ENCODE results near the gene GEMIN7.

GEMIN7 gene

GRCh38 chr19:45091031-45091923, 12.2 kb downstream of the GEMIN7 start:
- peak; percentile 99 for DNase-seq

GRCh38 chr19:45092747-45093678, 14.0 kb downstream of the GEMIN7 start, which contains the start of gene PPP1R37:
Gene PPP1R37, plus strand, starts transcription at chr19:45093179. Its CDS starts 147 bp downstream, at chr19:45093326.
- DNase-seq = peak; percentile 96

GRCh38 chr19:45094137-45094536, 15.1 kb downstream of the GEMIN7 start:
- DNase-seq = no peak

GRCh38 chr19:45094707-45095106, 15.6 kb downstream of the GEMIN7 start:
- DNase-seq = no peak

GRCh38 chr19:45095496-45096413, 16.7 kb downstream of the GEMIN7 start:
- DNase-seq = peak; percentile 25

GRCh38 chr19:45096700-45097099, 17.6 kb downstream of the GEMIN7 start:
- DNase-seq = no peak

GRCh38 chr19:45097450-45097775, 18.4 kb downstream of the GEMIN7 start:
- no peak for DNase-seq

- DNase-seq = peak; percentile 80
Measured at GRCh38 chr19:45097776-45098520, 18.9 kb downstream of the GEMIN7 start.

- DNase-seq = no peak
Measured at GRCh38 chr19:45098521-45099466, 19.7 kb downstream of the GEMIN7 start.

- no peak for DNase-seq
Measured at GRCh38 chr19:45099467-45100191, 20.6 kb downstream of the GEMIN7 start.

- no peak for DNase-seq
Measured at GRCh38 chr19:45100201-45100600, 21.1 kb downstream of the GEMIN7 start.

- no peak for DNase-seq
Measured at GRCh38 chr19:45100846-45101252, 21.8 kb downstream of the GEMIN7 start.

GRCh38 chr19:45101806-45102205, 22.7 kb downstream of the GEMIN7 start:
- DNase-seq = no peak

GRCh38 chr19:45102481-45102880, 23.4 kb downstream of the GEMIN7 start:
- no peak for DNase-seq

- DNase-seq = no peak
Measured at GRCh38 chr19:45103156-45103507, 24.1 kb downstream of the GEMIN7 start.

- DNase-seq = no peak
Measured at GRCh38 chr19:45103508-45104319, 24.7 kb downstream of the GEMIN7 start.

- DNase-seq = peak; percentile 32
Measured at GRCh38 chr19:45104658-45105349, 25.7 kb downstream of the GEMIN7 start.

GRCh38 chr19:45106363-45106762, 27.3 kb downstream of the GEMIN7 start:
- DNase-seq = peak; percentile 18

Data from MV-4-11 (cell line).